ENCODE results near the gene NAGLU.

DNA sequence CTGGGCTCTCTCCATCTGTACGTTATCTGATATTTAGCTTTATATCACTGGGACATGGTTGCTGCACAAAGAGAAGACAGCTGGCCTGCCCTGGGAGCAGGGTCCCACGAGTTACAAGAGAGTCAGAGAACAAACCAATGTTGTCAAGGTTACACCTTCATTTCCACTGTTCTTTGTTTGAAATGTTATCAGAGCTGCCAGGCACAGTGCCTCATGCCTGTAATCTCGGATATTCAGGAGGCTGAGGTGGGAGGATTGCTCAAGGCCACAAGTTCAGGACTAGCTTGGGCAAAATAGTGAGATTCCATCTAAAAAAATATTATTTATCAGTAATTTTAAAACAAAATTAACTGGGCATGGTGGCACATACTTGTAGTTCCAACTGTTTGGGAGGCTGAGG lies 42.7 kb upstream of the NAGLU start:
- TF ChIP-seq POLR2A (IDR thresholded peaks at IDR 0.05; ENCODE audit: low read length) (no peak), GATA1 (IDR thresholded peaks at IDR 0.05; ENCODE audit: low read depth, low read length) (no peak)
